ENCODE results near the gene PARP4.
"Not testable (repeated sequence)": the region's sequence is repeated elsewhere in the genome, so short reads cannot be mapped to it uniquely, and the experiment has no call there.

The PARP4 gene

GRCh38 chr13:24505756-24506155 is 6.8 kb downstream of the PARP4 start:
- DNase-seq, result no peak

- DNase-seq, result no peak
These were observed 7.3 kb downstream of the PARP4 start for GRCh38 chr13:24505256-24505655.

- no peak for DNase-seq
These were observed 9.2 kb downstream of the PARP4 start for GRCh38 chr13:24503379-24503696.

GRCh38 chr13:24502533-24503378 is 9.8 kb downstream of the PARP4 start:
- no peak for DNase-seq

DNA sequence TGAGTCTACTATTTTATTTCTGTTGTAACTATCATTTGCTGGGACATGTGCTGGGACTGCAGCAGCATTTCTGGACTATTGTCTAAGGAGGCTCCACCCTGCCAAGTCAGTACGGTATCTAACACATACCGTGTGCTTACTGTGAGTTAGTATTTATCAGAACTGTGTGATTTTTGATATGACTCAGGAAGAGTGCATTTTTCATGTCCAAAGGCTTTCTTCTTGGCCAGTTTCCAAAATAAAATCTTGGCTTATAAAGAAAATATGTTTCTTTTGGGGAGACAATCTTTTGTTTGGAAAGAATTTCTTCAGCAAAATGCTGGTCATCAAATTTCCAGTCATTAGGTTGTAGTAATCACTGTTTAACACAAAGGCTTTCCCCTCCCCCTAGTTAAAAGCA is 11.6 kb downstream of the PARP4 start:
- no peak for DNase-seq

GRCh38 chr13:24497742-24498141 is 14.8 kb downstream of the PARP4 start:
- DNase-seq, result no peak

DNA sequence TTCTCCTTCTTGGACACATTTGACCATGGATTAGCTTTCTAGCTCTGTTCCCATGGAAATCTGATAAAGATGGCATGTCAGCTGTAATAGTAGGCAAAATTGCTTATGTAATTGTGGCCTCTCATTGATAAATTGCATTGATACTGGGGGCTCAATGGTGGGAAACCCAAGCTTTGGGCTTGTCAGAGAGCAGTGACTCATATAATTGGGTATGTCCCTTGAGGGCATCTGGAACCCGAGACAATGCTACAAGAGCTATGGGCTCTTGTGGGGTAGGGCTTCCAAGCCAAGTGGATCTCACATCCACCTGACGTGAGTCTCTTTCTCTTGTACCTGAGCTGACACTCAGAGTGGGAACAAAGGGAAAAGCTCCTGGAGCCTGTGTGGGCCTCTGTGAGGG is 16.3 kb downstream of the PARP4 start:
- DNase-seq, result not testable (repeated sequence)

DNA sequence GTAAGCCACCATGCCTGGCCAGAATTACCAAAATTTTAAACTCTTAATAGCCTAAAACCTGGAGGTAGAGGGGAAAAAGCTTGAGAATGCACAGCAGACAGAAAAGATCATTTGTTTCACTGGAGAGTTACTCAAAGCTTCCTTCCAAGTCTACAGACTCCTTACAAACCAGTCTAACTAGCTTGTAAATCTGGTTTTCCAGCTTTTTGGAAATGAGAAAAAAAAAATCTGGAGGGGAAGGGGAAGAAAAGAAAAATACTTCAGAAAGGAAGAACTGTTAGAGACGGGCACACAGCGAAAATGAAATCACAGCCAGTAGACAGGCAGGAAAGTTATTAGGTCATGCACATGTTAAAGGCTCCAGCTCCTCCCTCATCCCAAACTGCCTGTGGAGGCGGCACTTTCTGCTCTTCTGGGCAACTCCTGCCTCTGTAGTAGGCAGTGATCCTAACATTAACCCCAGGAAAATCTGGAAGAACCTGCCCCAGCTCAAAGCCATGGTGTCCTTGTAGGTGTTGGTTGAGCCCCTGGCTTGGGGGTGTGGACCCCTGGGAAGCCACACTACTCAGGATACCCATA is 17.3 kb downstream of the PARP4 start:
- no peak for DNase-seq

DNA sequence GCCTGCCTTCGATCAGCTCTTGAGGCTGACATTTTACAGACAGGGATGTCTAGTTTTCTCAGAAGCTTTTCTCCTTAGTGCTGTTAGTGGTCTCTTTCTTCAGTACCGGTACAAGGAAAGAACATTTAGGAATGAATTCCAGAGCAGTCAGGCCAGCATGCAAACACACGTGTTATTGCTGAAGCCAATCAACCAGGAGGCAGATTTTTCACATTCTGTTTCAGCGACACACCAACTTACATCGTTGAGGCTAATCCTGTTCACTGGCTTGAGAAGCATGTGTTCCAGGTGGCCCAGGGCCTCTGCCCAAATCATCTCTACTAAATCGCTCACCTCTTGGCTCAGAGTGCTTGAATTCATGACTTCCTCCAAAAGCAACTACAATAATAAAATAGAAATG is 19.2 kb downstream of the PARP4 start:
- no peak for DNase-seq

- DNase-seq, result no peak
These were observed 20.7 kb downstream of the PARP4 start for GRCh38 chr13:24491845-24492244.

- DNase-seq, result no peak
These were observed 22.9 kb downstream of the PARP4 start for GRCh38 chr13:24489721-24490120.

DNA sequence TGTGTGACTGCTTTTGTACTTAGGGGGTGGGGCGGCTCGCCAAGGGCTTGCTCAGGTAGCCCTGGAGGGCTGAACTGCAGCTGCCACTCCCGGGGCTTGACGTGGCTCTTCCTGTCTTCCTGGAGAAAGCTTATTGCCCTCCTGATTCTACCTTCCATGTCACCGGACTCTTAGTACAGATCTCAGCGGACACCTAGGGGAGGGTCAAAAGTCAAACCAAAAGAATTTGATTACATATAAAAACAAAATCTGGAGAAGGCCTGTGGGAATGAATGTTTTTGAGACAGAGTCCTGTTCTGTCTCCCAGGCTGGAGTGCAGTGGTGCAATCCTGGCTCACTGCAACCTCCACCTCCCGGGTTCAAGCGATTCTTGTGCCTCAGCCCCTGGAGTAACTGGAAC is 24.5 kb downstream of the PARP4 start:
- not testable (repeated sequence) for DNase-seq

DNA sequence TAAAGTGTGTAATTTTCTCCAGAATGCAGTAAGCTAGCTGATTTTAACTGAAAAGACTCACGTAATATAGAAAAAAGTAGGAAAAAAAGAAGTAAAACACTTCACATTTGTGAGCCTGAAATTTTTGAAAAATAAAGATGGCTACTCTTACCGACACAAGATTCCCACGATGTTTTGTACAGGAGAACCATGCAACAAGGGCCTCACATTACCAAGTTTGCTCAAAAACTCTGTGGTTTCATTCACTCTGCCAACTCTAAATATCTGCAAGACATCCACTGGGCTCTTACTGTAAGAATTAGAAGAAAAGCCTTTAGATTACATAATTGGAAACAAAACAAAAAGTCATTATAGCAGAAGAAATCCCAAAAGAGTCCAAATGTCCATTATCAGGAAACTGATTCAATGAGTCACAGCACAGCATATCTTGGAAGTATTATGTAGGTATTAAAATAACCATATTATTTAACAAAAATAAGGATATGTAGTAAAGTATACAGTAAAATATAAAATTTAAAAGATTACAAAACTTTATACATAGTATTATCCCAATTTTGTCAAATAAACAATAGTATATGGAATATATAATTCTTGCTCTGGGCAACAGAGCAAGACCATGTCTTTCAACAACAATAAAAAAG is 26.4 kb downstream of the PARP4 start:
- not testable (repeated sequence) for DNase-seq

DNA sequence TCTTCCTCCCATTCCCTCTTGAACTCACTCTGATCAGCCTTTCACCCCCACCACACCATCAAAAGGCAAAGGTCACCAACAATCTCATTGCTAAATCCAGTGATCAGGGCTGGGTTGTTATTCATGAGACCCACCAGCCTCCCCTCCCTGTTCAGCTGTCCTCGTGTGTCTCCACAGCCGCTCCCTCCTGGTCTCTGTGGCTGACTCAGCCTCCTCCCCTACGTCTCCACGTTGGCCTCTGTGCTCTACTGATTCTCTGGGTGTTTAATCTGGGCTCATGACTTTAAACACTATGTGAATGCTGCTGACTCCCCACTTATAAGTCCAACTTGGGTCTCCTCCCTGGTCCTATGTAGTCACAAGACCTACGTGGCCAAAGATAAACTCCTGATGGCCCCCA is 38.9 kb downstream of the PARP4 start:
- no peak for DNase-seq

- DNase-seq, result not testable (repeated sequence)
These were observed 40.4 kb downstream of the PARP4 start for GRCh38 chr13:24472129-24472528.

- DNase-seq, result no peak
These were observed 49.5 kb downstream of the PARP4 start for GRCh38 chr13:24463078-24463477.

DNA sequence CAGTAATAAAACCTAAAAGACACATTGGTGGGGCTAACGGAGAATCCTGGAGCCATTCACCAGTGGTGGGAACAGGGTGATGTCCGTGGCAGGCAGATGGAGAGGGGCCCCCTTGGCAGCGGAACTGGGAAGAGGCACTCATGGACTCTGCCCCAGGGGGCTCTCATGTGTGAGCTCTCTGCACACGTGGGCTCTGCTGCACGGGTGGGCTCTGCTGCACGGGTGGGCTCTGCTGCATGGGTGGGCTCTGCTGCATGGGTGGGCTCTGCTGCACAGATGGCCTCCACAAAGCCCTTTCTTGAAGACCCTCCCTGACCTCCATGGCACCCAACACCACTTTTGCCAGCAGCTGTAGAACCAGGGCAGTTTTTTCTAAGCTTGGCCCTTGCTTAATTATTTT is 52.3 kb downstream of the PARP4 start:
- no peak for DNase-seq

GRCh38 chr13:24459726-24460125 is 52.9 kb downstream of the PARP4 start:
- no peak for DNase-seq

- no peak for DNase-seq
These were observed 53.3 kb downstream of the PARP4 start for GRCh38 chr13:24459234-24459633.

- no peak for DNase-seq
These were observed 53.8 kb downstream of the PARP4 start for GRCh38 chr13:24458736-24459135.

DNA sequence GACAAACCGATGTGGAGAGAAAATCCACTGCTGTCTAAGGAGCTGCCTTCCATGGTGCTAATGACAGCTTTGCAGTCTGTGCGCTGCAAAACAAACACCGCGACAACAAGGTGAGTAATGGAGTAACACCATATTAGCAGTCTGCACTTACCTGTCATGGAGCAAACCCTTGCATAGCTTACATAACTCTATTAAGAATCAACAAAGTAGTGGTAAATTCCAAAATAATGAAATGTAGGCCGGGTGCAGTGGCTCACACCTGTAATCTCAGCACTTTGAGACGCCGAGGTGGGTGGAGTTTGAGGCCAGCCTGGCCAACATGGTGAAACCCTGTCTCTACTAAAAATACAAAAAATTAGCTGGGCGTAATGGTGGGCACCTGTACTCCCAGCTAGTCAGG is 56.2 kb downstream of the PARP4 start:
- no peak for DNase-seq

DNA sequence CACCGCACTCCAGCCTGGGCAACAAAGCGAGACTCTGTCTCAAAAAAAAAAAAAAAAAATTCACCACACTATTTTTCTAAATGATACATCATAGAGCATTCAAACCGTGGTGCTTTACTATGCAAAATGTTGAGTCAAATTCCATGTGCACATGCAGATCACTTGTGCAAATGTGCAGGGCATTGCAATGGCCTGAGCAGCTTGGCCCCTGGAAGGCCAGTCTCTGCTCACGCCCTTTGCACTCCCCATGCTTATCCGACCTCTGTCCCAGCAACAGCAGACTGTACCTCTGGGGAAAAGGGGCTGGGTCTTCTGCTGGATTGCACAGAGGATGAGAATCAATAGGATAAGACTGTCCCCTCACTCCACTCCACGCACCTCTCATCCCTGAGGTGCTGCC is 58.5 kb downstream of the PARP4 start:
- no peak for DNase-seq

- DNase-seq, result no peak
These were observed 60.5 kb downstream of the PARP4 start for GRCh38 chr13:24452044-24452443.

DNA sequence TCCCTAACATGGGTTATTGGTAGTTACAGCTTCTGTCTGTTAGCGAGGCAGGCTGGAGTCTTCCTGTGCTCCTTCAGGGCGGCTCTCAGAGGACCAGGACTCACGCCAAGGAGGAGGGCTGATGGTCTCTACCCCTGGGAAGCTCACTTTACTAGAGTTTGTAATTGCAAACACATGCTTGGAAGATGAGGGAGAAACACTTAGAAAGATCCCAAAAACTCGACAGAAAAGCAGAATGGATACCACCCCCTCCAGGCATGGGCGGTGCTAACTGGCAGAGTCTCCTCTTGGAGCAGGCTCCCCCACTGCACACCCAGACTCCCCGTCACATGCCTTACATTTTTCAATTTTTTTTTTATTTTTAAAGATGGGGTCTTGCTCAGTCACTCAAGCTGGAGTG is 62.0 kb downstream of the PARP4 start:
- no peak for DNase-seq

Measured in CD4-positive, alpha-beta T cell treated with Interleukin-4 for 4 hours (primary cell).